SK-N-MC (cell line): Measurements from ENCODE around the gene LGALS16.

Experiments
- EZH2 ChIP-seq: fragments of 200-600 bp; sonication (generic); IDR thresholded peaks from one replicate; pipeline ENCODE4 v1.6.1; 2017; ENCODE audit warnings: antibody characterized with exemption
- POLR2AphosphoS5 ChIP-seq: IDR thresholded peaks from 2 replicates; pipeline ENCODE4 v1.6.1; 2012; ENCODE audit warnings: mild to moderate bottlenecking, low read depth, low read length, borderline replicate concordance

GRCh38 chr19:39659791-39660190 lies 4.1 kb downstream of the LGALS16 start:
- no peak for TF ChIP-seq EZH2
- no peak for TF ChIP-seq POLR2AphosphoS5
